GM18909 (cell line): Measurements from ENCODE around the gene CAB39.
A peak's percentile ranks its signal among the peaks of the same experiment; 100 is the strongest.

Experiments
- ATAC-seq: cut with Tn5 transposase; IDR thresholded peaks from one replicate; pipeline ENCODE4 v1.9.1; 2021; ENCODE audit warnings: mild to moderate bottlenecking; ENCODE audit not compliant: unreplicated experiment, poor library complexity

CAB39 gene

DNA sequence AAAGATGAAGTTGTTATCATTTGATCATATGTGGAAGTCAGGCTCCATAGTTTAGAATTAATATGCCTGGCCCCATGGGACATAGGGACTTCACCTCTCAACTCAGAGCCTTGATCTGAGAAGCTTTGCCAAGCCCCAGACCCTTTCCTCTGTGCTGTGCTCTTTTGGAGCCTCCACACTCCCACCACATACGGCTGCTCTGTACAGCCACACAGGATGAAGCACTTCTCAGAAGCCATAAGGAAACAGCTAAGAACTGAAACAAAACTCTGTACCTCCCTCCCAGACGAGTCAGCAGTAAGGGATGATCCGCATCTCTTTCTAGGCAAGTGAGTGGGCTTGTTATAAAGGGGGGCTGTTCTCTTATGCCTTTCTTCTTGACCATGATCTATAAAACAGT, 66.5 kb downstream of the CAB39 start:
- ATAC-seq, result peak; percentile 29

DNA sequence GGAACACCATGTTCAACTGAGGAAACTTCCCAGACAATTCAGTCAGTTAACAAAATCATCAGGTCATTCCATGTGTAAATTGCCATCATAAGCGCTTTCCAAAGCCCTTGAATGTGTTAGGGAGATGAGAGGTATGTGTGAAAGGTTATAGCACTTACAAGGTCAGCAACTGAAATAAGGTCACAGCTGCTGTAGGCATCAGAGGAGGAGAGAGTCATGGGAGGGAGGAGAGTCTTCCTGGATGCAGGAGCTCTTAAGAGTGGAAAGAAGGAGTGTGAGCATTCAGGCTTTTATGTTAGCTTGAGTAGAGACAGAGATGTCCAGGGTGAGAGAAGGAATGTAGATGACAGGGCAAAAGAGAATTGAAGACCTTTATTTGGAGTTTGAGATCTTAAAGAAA, 67.0 kb downstream of the CAB39 start:
- ATAC-seq, result no peak

DNA sequence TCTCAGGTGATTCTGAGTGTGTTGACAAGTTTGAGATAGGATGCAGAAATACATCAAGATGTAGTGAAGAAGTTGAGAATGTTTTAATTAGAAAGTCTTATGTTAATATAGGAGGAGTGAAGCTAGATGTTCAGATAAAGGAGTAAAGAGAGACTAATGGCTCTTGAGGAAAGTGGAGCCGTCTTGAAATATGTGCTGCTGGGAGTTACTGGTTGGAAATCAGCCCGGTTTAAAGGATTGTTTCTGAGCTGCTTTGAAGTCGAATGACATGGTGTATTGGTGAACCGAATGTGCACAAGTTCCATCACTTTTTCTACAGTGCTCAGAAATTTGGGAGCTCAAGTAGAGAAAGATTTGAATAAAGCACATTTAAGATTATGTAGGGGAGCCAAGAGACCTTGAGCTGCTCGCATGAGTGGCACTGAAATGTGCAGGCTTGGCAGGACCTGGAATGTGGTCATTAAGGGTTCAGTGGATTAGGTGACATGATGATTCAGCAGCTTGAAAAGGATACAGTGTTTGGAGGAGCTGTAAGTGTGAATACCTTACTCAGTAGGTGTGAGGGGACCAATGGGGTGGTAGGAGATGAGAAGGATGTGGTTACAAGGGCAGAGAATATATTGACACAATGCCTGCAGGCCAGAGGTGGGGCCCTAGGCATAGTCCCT, 68.6 kb downstream of the CAB39 start:
- ATAC-seq, result no peak

DNA sequence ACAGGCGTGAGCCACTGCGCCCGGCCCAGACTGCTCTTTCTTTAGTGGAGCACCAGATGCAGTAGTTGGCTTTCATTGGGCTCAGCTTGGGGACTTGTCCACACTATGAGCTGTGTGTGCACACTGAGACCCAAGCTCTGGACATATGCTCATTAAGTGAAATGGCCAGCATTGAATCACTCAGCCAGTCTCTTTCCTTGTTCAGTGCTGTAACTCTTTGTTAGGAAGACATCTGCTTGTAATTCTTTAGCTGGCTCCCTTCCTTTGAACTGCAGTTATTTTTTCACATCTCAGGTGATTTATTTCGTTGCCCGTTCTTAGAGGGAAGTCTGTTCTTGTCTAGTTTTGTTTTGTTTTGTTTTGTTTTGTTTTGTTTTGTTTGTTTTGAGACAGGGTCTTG, 70.5 kb downstream of the CAB39 start:
- no peak for ATAC-seq

DNA sequence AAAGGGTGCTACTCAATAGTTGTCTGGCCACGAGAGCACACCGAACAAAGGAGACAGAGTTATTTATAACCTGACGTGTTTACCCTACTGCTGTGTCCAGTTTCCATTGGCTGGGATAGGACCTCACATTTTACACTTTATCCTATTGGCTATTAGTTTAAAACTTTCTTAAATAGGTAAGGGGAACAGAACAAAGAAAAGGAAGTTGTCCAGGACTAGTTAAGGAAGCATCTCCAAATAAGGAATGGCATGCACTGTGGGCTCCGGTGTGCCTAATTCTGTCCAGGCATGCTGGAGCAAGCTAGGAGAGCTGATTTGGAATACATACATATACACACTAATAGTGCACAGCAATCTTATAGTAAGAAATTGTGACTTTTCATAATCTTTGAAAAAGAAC, 72.2 kb downstream of the CAB39 start:
- ATAC-seq, result no peak

DNA sequence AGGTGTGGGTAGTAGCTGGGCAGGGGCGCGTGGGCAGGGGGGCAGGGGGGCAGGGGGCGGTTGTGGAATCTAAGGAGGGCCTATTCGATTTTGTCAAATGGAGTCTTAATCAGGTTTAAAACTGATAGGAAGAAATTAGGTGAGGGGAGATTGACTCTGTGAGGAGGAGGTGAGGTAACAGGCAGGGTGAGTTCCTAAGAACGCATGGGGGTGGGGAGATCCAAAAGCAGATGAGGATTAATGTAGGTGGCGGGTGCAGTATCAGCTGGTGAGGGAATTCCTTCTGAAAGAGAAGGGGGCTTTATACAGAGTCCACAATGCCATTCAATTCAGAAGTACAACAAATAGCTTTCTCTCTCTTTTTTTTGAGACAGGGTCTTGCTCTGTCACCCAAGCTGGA, 72.7 kb downstream of the CAB39 start:
- no peak for ATAC-seq

DNA sequence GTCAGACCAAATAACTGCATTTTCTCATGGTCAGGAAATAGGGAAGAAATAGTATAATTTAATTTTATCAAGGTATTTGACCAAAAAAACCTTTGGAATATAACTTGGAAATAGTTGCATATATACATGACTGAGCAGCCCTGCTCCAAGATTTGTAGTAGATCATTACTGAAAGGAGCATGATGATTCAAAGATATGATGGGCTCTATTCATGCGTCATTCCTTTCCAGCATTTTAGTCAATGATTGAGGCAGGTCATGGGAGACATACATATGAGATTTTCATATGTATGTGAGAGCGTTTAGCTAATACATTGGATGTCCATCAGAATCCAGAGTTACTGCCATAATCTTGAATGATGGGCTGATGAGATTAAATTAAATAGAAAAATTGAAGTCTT, 74.5 kb downstream of the CAB39 start:
- no peak for ATAC-seq

DNA sequence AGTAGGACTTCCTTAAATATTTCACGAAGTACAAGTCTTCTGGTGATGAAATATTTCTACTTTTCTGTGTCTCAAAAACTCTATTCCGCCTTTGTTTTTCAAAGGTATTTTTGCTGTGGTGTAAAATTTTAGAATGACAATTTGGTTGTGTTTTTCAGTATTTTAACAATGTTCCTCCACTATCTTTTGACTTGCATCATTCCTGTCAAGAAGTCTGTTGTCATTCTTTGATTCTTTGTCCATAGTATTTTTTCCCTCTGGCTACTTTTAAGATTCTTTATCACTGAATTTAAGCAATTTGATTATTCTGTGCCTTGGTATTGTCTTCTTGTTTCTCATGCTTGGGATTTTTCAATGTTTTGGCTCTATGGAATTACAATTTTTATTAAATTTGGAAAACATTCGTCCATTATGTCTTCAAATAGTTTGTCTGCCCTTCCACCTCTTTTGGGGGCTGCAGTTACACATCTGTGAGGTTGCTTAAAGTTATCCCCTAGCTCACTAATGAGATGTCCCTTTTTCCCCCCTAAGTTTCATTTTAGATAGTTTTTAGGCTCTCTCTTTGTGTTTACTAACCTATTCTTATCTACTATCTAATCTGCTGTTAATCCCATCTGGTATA, 76.0 kb downstream of the CAB39 start:
- ATAC-seq, result no peak

DNA sequence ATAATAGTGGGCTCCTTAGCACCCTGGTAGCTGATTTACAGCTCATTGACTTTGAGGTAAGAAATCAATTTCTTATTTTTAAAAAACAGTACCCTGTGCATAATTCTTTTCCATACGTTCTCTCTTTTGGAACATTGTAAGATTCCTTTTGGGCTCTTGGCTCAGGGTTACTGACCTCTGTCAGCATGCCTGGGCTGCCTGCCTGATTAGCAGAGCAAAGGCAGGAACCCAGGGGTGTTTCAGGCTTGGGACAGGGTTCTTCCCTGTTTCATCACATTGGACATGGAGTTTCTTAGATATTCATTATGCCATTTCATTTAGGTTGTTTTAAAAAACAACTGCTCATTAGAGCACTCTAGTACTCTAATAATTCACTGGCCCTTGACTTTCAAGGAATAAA, 78.3 kb downstream of the CAB39 start:
- no peak for ATAC-seq

DNA sequence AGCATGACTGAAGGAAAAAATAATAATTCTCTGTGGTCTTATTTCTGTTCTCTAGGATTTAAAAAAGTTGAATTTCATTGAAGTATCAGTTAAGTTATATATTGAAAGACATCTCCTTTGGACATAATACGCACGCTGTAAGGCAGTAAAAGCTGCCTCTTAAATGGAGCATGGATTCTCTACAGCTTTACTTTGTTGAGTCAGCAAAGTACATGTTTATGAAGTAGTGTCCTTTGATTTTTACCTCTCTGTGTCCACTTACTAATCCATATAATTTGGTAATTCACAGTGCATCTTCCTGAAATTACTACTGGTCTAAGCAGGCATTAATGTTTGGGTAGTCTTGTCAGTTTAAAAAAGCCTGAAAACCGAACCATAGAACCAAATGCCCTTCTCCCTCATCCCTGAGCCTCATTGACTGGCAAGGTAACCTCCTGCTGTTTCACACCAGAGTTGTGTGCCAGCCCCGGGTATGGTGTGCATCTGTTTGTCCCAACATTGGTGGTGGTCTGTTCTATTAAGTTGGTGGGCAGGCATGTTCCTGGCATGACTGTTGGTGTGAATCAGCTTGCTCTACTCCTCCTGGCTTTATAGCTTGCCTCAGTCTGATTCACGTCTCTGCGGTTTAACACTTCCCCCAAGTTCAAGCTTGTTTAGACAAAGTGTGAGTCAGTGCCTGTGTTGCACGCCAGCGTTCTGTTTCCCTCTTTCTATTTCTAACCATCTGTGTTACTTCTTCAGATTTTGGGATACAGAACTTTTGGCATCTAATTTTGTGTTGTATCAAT, 81.1 kb downstream of the CAB39 start:
- ATAC-seq, result peak; percentile 69

DNA sequence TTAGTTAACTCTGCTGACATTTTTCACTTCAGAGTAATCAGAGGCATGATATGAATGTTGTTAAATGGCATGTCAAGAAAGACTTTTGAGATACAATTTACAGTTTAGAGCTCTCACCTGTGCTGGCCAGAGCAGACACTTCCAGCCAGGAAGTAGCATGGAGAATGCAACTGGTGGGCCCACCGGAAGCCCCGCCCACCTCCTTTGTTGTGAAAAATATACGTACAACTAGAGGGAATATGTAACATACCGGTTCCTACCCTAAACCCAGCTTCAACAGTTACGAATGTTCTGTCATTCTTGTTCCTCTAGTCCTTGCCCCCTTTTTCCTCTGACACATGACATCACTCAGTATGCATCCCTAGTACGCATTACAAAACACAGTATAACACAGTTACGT, 81.9 kb downstream of the CAB39 start:
- no peak for ATAC-seq

DNA sequence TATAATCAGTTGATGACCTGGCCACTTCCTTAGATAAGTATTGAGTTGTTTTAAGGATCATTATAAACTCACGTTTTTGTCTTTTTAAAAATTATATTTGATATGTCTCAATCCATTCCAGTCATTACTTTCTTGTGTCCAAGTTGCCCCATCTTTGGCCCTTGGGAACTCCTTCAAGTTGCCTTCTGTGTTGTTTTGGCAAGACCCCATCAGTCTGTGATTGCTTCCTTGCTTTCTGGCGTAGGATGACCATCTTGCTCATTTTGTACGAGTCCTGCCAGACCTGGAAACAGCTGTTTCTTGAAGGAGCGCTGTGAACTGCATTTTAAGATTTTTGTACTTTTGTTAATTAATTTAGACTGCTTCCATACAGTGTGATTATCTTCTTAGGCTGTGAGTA, 83.2 kb downstream of the CAB39 start:
- no peak for ATAC-seq

DNA sequence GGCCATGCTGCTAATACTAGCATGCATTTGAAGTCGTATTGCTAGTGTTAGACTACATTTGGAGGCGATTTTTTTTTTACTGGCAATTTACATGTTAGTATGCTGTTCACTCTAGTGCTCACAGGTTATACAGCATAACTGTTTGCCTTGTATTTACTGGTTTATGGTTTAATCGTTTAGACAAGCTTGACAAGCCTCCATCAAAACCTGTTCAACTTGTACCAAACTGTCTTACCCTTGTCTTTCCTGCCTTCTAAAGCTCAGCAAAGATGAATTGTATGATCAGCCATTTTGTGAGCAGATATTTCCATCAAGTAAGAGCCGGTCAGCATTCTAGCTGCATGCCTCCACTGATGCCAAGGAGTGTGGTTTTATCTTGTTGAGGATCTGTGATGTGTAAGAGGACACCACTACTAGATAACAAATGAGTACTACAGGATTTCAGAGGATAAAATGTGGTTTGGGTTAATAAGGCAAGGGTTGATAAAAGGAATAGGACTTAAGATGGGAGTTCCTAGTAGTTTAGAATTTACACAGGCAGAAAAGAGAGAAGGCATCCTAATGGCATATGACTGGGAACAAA, 83.7 kb downstream of the CAB39 start:
- no peak for ATAC-seq

DNA sequence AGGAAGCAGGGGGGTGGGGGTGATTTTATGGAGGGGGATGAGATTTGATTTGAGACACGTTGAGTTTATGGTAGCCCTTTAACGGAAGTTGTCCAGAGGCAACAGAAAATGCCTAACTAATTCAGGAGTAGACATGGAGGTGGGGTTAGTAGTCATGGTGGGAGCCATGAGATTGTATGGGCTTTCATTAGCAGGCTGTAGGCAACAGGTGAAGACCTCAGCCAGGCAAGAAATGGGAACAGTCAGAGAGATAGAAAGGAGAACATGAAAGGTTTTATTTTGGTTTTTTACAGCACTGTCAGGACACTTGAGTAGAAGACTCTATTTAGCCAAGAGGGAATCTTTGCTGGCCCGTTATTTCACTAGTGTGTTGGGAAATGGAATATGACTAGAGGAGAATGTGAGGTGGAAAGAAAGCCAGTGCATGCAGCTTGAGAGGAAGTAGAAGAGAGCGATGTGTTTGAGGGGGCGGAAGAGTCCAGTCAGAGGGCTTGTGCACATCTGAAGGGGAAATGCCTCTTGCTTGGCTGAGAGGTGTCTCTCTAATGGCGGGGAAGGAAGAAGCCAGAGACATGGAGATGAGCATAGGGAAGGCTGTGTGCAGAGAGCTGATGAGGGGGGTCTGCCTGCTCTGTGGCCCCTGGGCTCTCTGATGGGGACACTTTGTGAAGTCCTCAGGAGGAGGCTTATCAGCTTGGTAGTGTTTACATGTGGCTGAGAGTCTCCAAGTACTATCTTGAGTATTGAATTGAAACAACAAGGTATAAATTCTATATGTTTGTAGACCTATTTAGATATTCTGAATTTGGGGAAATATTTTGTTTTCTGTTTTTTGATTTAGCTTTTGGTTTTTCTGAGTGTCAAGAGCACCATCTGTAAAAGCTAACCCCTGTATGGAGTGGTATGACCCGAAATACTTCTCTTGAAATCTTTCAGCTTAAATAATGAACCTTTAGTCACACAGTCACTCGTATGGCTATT, 85.2 kb downstream of the CAB39 start:
- peak; percentile 64 for ATAC-seq

DNA sequence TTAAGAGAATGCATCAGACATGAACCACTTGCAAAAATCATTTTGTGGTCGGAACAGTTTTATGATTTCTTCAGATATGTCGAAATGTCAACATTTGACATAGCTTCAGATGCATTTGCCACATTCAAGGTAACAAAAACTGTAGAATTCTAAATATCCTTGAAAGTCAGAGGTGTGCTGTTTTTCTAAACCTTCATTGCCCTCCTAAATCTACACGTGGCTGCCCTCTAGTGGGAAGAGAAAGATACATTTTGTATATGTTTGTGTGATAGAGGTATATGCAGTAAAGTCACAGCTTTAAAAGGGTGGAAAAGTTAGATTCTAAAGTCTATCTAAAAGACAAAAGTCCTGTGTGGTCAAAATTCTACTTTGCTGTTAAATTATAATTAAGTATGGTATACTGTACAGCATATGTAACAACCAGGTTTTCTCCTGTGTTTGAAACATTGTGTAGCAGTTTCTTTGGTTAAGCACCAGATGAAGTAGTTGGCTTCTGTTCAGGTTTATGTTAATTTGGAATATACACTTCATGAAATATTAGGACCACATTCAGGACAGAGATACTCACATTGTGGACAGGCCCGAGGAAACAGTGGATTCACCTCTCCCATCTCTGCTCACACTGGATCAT, 86.2 kb downstream of the CAB39 start:
- no peak for ATAC-seq

DNA sequence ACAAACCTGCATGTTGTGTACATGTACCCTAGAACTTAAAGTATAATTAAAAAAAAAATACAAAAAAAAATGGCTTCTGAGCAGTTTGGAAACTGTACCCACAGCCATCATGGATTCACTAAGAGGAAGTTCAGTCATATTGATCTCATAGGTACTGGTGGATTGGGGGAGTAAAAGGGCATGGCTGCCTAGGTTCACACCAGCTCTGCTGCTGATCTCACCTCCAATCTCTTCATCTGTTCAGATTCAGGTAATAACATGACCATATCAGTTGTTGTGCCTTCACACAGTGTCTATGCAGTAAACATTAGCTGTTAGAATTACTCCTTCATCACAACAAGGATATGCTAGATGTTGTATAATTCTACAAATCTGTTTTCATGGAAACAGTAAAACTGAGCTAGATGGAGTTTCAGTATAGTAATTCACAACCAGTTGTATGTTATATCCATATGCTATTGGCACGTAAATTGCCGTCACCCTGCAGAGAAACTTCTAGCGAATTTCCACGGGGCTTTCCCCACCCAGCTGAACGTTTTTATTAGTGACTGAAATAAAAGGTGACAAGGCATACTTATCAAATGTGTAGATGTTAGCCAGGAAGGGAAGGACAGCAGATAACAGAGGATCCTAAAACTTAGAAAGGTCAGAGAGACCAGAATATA, 92.8 kb downstream of the CAB39 start:
- ATAC-seq, result no peak

DNA sequence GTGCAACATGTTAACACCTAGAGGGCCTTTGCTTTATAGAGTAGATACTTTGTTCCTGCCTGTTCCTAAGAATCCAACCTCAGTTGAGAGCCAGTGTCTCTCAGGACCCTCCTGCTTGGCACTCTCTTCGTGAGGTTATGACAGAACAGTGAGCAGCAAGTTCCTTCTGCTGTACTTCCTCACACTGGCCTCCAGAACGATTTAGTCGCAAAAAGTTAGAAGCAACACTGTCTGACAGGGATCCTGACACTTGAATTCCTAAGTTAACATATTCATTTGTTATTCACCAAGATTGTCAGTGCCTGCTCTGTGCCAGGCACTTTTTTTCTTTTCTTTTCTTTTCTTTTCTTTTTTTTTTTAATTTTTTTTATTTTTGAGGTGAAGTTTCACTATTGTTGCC, 95.1 kb downstream of the CAB39 start:
- no peak for ATAC-seq

DNA sequence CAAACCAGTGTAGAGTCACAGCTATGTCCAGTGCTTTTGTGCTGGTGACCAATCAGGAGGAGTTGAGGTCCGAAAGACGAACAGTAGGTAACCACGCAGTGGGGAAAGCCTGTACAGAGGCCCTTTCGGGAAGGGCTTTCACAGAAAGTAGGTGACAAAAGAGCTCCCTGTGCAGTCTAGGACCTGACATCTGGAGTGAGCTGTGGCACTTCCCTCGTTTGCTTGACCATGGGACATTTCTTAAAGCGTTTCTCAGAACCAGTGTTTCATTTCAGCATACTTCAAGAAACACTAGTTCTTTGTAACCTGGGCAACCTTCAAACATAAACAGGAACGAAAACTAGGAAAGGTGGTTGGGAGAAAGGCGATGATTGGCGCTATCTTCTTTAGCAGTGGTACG, 96.4 kb downstream of the CAB39 start:
- no peak for ATAC-seq

DNA sequence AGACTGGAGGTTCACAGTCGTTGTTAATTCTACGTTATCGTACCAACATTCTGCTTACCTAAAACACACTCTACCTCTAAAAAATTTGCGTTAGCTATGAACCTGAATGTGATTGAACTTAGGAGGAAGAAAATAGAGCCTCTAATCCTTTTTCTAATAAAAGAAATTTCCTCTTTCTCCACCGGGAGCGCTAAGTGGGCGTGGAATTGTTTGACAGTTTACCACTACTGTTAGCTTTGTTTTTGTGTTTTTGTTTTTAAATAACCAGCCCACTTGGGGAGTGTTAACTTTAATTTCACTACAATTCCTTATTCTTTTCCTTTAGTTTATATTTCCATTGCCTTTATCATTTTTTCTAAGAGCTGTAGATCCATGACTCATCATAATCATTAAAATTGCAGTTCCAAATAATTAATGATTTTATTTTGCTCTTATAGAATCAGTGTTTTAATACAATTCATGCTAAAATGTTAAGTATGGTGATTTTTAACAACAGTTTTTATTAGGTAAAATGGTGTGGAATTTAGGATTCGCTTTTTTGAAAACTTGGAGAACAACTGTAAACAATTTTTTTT, 97.1 kb downstream of the CAB39 start:
- ATAC-seq, result no peak
